GM12873 (cell line): ENCODE measurements around the gene ITPRIPL2.

Source experiments
- TF ChIP-seq, protein P1 (sequence below): IDR thresholded peaks from 2 replicates; pipeline ENCODE4 v1.5.1; 2012; ENCODE audit warnings: low read depth, mild to moderate bottlenecking, moderate library complexity, low read length, control low read depth; ENCODE audit not compliant: insufficient read depth; ENCODE audit errors: missing control alignments

Gene ITPRIPL2

GRCh38 chr16:19127674-19128131 lies 13.9 kb downstream of the ITPRIPL2 start:
- TF ChIP-seq, protein P1, sequence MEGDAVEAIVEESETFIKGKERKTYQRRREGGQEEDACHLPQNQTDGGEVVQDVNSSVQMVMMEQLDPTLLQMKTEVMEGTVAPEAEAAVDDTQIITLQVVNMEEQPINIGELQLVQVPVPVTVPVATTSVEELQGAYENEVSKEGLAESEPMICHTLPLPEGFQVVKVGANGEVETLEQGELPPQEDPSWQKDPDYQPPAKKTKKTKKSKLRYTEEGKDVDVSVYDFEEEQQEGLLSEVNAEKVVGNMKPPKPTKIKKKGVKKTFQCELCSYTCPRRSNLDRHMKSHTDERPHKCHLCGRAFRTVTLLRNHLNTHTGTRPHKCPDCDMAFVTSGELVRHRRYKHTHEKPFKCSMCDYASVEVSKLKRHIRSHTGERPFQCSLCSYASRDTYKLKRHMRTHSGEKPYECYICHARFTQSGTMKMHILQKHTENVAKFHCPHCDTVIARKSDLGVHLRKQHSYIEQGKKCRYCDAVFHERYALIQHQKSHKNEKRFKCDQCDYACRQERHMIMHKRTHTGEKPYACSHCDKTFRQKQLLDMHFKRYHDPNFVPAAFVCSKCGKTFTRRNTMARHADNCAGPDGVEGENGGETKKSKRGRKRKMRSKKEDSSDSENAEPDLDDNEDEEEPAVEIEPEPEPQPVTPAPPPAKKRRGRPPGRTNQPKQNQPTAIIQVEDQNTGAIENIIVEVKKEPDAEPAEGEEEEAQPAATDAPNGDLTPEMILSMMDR = no peak

DNA sequence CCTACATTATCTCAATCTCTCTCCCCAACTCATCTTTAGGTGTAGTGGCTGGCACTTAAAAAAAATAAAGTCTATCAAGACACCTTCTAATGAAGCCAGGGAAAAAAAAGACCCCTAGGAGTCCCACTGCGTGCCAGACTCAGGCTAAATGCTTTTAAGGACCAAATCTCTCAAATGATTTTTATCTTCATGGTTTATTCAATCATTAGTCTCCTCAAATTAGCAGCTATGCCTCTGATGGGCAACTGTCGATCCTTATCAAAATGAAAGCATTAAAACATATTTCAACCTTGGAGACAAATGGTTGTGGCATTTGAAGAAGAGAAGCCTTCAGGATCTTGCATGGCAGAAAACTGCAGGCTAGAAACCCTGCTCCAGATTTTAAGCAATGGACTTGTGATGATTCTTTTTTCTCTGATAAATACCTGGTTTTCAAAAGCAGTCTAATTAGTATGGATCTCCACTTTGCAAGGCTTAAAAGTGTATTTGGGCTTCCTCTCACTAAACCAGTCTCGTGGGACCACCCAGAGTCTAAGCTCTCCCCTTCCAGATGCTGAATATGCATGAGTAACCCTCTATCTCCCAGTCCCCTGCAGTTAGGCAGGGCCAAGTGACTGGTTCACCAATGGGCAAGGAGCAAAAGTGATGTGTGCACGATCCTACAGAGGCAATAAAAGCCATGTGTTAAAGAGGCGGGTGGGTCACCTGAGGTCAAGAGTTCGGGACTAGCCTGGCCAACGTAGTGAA lies 14.9 kb downstream of the ITPRIPL2 start:
- TF ChIP-seq, protein P1 = no peak

DNA sequence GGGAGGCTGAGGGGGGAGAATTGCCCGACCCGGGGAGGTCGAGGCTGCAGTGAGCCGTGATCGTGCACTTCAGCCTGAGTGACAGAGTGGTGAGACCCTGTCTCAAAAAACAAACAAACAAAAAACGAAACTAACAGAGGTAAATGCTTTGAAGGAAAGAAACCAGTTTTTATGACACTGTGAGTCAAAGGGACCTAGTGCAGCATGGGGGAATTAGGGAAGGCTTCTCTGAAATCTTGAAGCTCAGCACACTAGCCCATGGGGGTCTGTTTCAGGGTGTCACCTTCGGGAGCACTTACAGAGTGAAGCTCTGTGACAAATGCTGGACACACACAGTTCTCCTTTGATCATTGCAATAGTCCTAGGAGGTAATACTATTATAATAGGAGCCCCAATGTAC lies 16.6 kb downstream of the ITPRIPL2 start:
- TF ChIP-seq, protein P1 = no peak

- TF ChIP-seq, protein P1 = no peak
Observed at GRCh38 chr16:19130852-19131824, 17.4 kb downstream of the ITPRIPL2 start.

DNA sequence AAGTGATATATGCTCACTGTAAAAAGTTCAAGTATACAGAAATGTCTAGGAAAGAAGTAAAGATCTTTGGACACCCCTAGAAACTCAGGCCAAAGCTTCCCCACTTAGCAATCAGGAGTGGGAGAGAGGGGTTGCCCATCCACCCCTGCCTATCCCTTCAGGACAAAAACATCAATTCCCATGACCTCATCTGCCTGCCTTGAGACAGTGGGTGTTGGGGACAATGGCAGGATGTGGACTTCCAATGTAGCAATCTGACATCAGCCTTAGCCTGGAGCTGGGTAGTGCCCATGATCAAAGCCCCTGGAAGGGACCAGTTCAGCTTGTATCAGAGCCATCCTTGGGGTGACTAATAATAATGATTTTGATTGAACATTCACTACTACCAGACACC lies 18.1 kb downstream of the ITPRIPL2 start:
- TF ChIP-seq, protein P1 = no peak

DNA sequence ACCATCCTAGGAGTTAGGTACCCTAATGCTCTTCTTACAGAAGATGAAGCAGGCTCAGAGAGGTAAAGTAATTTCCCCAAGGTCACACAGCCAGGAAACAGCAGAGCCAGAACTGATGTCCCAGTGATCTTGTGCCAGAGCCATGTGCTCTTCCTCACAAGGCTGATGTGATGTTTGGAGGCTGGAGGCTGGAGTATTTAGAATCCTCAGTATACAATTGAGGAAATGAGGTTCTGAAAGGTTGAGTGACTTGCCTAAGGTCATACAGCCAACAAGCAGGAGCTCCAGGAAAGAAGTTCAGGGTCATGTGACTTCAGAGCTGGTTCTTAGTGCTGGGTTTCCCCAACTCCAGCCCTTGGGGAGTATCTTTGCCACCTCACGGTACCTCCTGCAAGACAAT lies 18.5 kb downstream of the ITPRIPL2 start:
- TF ChIP-seq, protein P1 = no peak

GRCh38 chr16:19132898-19133297 lies 19.1 kb downstream of the ITPRIPL2 start:
- TF ChIP-seq, protein P1 = no peak
